Calu3 (cell line): ENCODE results near the gene DAD1. TPM values are rescaled to one million over a fixed set of nuclear protein-coding genes. Genes with fewer than 3 reads are reported as not detected.

Source experiments
- BruUV-seq: library from RNA; stranded (reverse); fragments of 400-500 nt; replicated peaks from 2 replicates; lab custom pipeline; 2021; lab: Mats Ljungman, UMichigan
- CTCF ChIA-PET: fragments of 300-600 bp; sonication (Branson Sonifier 250); formaldehyde crosslinking; loops from one replicate; lab custom pipeline; 2022; ENCODE audit warnings: antibody characterized with exemption; lab: Charles Lee
- DNase-seq: peaks from one replicate; pipeline ENCODE4 v3.0.0; 2022
- H3K27ac Mint-ChIP-seq: one replicate; pipeline ENCODE4 v1.8.0; 2022; ENCODE audit warnings: mixed read lengths; ENCODE audit not compliant: unreplicated experiment
- H3K27me3 Mint-ChIP-seq: one replicate; pipeline ENCODE4 v1.8.0; 2022; ENCODE audit warnings: mixed read lengths; ENCODE audit not compliant: unreplicated experiment
- H3K36me3 Mint-ChIP-seq: one replicate; pipeline ENCODE4 v1.8.0; 2022; ENCODE audit warnings: mild to moderate bottlenecking, moderate library complexity, mixed read lengths; ENCODE audit not compliant: insufficient read depth, unreplicated experiment
- H3K4me1 Mint-ChIP-seq: one replicate; pipeline ENCODE4 v1.8.0; 2022; ENCODE audit warnings: mild to moderate bottlenecking, low read depth, mixed read lengths; ENCODE audit not compliant: unreplicated experiment
- H3K4me3 Mint-ChIP-seq: one replicate; pipeline ENCODE4 v1.8.0; 2022; ENCODE audit warnings: mild to moderate bottlenecking, low read depth, moderate library complexity, mixed read lengths; ENCODE audit not compliant: unreplicated experiment
- H3K9me3 Mint-ChIP-seq: one replicate; pipeline ENCODE4 v1.8.0; 2022; ENCODE audit warnings: low read depth, mixed read lengths; ENCODE audit not compliant: unreplicated experiment
- intact Hi-C: fragments of 100-400 bp; cut with micrococcal nuclease; formaldehyde crosslinking; loops from one replicate; pipeline ENCODE4 v1.10.0; 2022; ENCODE audit not compliant: unreplicated experiment
- total RNA-seq: library from RNA; stranded (reverse); gene quantifications from 2 replicates; pipeline ENCODE4 v1.2.3, GENCODE V29; 2022
- TF ChIP-seq, protein P1 (sequence below): fragments of 200-600 bp; IDR thresholded peaks from one replicate; pipeline ENCODE4 v1.8.0; 2022; ENCODE audit warnings: antibody characterized with exemption; ENCODE audit not compliant: unreplicated experiment

The DAD1 gene
- total RNA-seq, 1 experiment from 2014 or later: 197 TPM

DNA sequence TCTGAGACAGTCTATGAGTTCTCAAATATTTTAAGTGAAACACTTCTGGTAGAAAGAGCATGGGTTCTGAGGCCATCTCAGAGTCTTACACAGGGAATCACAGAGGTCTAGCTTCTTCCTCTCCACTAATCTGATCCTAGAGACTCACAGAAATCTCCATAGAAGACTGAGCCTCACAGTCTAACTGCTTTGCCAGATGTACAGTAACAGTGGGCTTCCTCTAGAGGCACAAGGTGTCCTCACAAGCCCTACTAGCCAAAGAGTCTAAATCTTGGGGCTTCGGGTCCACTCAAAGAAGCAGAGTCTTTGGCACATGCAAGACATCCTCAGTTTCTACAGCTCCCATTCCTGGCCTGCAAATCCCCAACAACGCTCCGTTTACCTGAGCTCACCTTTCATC is 41.0 kb upstream of the DAD1 start:
- H3K27me3 Mint-ChIP-seq: peaks cover 33% of the 10 kb centered on the region
- peaks cover 7% of the 10 kb centered on the region for H3K9me3 Mint-ChIP-seq
- no peak overlapping the region for H3K27ac Mint-ChIP-seq
- no peak overlapping the region for H3K4me3 Mint-ChIP-seq
- BruUV-seq: no TSS peak
- TF ChIP-seq, protein P1, sequence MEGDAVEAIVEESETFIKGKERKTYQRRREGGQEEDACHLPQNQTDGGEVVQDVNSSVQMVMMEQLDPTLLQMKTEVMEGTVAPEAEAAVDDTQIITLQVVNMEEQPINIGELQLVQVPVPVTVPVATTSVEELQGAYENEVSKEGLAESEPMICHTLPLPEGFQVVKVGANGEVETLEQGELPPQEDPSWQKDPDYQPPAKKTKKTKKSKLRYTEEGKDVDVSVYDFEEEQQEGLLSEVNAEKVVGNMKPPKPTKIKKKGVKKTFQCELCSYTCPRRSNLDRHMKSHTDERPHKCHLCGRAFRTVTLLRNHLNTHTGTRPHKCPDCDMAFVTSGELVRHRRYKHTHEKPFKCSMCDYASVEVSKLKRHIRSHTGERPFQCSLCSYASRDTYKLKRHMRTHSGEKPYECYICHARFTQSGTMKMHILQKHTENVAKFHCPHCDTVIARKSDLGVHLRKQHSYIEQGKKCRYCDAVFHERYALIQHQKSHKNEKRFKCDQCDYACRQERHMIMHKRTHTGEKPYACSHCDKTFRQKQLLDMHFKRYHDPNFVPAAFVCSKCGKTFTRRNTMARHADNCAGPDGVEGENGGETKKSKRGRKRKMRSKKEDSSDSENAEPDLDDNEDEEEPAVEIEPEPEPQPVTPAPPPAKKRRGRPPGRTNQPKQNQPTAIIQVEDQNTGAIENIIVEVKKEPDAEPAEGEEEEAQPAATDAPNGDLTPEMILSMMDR: no peak
- intact Hi-C loops: no loop called here
- no peak for DNase-seq
- CTCF ChIA-PET: interaction anchor here (0.5 kb wide), 1 partner anchor 75 kb away, joined by 7 read pairs; no protein-coding TSS in a partner anchor
- peaks cover 4% of the 10 kb centered on the region for H3K36me3 Mint-ChIP-seq
- no peaks in the 10 kb centered on the region for H3K4me1 Mint-ChIP-seq

DNA sequence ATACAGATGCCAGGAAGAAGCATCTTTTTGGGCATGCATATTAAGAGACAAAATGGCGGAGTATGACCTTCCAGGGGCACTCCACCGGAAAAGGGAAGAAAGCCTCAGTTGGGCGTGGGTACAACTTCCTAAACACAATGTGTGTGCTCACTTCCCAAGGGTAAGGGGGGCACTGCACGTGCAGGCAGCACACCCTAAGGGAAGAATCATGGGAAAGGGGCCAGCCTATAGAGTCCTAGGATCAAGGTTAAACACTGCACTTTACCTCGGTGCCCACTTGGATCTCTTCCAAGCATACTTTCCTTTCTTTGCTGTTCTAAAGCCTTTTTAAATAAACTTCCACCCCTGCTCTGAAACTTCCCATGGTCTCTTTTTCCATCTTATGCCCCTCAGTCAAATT is 40.3 kb upstream of the DAD1 start:
- Mint-ChIP-seq H3K27me3 (peaks cover 26% of the 10 kb centered on the region), H3K27ac (no peak overlapping the region), H3K4me1 (no peaks in the 10 kb centered on the region), H3K9me3 (peaks cover 7% of the 10 kb centered on the region), H3K4me3 (no peak overlapping the region), H3K36me3 (peaks cover 4% of the 10 kb centered on the region)
- BruUV-seq: no TSS peak
- CTCF ChIA-PET: interaction anchor here (0.5 kb wide), 1 partner anchor 75 kb away, joined by 7 read pairs; no protein-coding TSS in a partner anchor
- intact Hi-C loops: no loop called here
- DNase-seq: no peak
- TF ChIP-seq, protein P1: no peak

DNA sequence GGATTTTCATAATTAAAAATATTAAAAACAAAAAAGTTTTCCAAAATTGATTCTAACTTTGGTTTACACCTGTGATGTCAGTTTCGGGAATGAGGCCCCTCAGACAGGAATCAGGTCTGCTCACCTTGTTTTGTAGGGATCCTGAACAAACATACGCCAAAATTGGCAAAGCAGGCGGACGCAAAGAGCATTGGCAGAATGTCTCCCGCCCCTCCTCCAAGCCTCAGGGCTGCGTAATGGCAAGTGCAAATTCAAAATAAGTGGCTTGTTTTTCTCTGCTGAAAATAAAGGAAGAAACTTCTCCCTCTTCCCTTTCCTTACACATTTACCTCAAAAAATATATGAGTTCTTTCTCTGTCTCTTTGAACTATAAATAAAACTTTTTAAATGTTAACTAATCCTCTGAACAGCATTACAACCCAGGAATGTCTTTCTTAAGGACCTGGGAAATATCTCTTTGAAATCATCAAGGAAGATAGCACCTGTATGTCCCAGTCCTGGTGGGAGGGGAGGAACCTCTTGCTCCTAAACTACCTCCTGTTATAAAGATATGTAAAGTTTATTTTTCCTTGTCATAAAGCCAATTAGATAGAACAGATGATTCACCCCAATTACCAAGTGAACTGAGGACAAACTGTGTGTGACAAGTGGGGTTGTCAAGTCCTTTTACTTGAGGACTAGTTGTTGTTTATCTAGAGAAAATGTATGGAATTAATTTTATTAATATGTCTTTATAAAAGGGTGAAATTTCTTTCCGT is 38.7 kb upstream of the DAD1 start:
- intact Hi-C loops: no loop called here
- BruUV-seq: no TSS peak
- H3K9me3 Mint-ChIP-seq: peaks cover 7% of the 10 kb centered on the region
- DNase-seq: no peak
- H3K36me3 Mint-ChIP-seq: peaks cover 4% of the 10 kb centered on the region
- CTCF ChIA-PET: no interaction called here
- H3K4me1 Mint-ChIP-seq: no peaks in the 10 kb centered on the region
- TF ChIP-seq, protein P1: no peak
- H3K27ac Mint-ChIP-seq: no peak overlapping the region
- H3K27me3 Mint-ChIP-seq: peaks cover 9% of the 10 kb centered on the region
- H3K4me3 Mint-ChIP-seq: no peak overlapping the region

DNA sequence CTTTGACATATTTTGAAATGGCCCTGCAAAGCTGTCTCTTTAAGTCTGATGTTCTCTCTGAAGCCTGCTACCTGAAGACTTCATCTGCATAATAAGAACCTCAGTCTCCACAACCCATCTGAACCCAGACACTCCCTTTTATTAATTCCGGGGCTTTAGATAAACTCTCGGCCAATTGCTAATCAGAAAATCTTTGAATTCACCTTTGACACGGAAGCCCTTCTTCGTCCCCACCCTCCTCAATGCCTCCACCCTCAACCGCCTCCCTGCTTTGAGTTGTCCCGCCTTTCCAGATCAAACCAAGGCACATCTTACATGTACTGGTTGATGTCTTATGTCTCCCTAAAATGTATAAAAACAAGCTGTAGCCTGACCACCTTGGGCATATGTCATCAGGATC is 37.6 kb upstream of the DAD1 start:
- CTCF ChIA-PET: no interaction called here
- no peak for DNase-seq
- Mint-ChIP-seq H3K4me3 (no peak overlapping the region), H3K36me3 (peaks cover 4% of the 10 kb centered on the region), H3K4me1 (no peaks in the 10 kb centered on the region), H3K9me3 (peaks cover 4% of the 10 kb centered on the region), H3K27ac (no peak overlapping the region), H3K27me3 (no peaks in the 10 kb centered on the region)
- intact Hi-C loops: no loop called here
- TF ChIP-seq, protein P1: no peak
- BruUV-seq: no TSS peak
